GM19455 (cell line): Measurements from ENCODE around the gene SLC25A23.
"Not testable (repeated sequence)": the region's sequence is repeated elsewhere in the genome, so short reads cannot be mapped to it uniquely, and the experiment has no call there.

ENCODE experiments used
- ATAC-seq: cut with Tn5 transposase; IDR thresholded peaks from one replicate; pipeline ENCODE4 v1.9.1; 2021; ENCODE audit not compliant: unreplicated experiment

The SLC25A23 gene

GRCh38 chr19:6406401-6406800, 53.2 kb downstream of the SLC25A23 start:
- ATAC-seq: no peak

DNA sequence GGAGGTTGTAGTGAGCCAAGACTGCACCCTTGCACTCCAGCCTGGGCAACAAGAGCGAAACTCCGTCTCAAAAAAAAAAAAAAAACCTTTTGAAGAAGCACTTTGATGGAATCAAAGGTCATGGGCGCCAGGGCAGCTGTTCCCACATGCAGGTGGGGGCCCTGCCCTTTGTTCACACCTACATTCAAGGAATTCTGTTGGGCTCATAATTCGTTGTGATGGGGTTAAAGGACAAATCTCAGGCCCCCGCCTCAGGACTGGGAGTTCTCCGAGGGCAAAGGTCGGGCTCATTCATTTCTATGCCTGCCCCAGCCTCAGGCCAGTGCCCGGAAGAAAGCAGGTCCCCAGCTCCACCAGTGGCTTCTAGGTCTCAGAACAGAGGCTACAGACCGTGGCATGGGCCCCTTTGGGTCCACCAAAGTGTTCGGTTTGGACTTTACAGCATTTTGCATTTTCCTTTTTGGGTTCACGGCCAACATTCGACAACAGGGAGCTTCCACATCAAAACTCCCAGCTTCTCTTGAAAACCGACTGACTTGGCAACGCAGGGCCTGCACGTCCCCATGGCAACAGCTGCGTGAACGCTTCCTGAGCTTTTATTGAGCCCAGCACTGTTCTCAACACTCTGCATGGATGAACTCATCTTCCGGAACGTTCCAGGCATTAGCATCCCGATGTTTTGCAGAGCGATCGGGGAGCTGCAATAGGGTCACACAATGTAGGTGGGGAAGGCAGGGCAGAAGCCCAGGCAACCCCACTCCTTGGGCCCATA, 56.6 kb downstream of the SLC25A23 start:
- no peak for ATAC-seq

GRCh38 chr19:6402058-6402457, 57.5 kb downstream of the SLC25A23 start:
- ATAC-seq: no peak

- not testable (repeated sequence) for ATAC-seq
Measured at GRCh38 chr19:6400062-6400944, 59.3 kb downstream of the SLC25A23 start.

GRCh38 chr19:6396305-6396704, 63.3 kb downstream of the SLC25A23 start:
- no peak for ATAC-seq

- ATAC-seq: no peak
Measured at GRCh38 chr19:6394831-6395230, 64.8 kb downstream of the SLC25A23 start.

GRCh38 chr19:6393983-6394412, 65.6 kb downstream of the SLC25A23 start:
- ATAC-seq: no peak

GRCh38 chr19:6393074-6393982, 66.3 kb downstream of the SLC25A23 start, which contains the start of gene GTF2F1:
Gene GTF2F1, minus strand, starts transcription at chr19:6393164. Its CDS starts 169 bp downstream, at chr19:6392995.
- ATAC-seq: peak; percentile 78

- no peak for ATAC-seq
Measured at GRCh38 chr19:6392221-6393073, 67.1 kb downstream of the SLC25A23 start.
